HG02981 (cell line): ENCODE measurements around the gene ZNF35.

ENCODE experiments used
- ATAC-seq: cut with Tn5 transposase; IDR thresholded peaks from one replicate; pipeline ENCODE4 v1.9.1; 2021; ENCODE audit warnings: mild to moderate bottlenecking, moderate library complexity; ENCODE audit not compliant: unreplicated experiment

Gene ZNF35

GRCh38 chr3:44682182-44682896 lies 33.8 kb downstream of the ZNF35 start:
- no peak for ATAC-seq

- ATAC-seq = peak; percentile 65
Observed at GRCh38 chr3:44685128-44685800, 36.7 kb downstream of the ZNF35 start.

GRCh38 chr3:44687898-44688297 lies 39.4 kb downstream of the ZNF35 start:
- no peak for ATAC-seq
